GM19438 (cell line): ENCODE measurements around the gene OR5K1.

Experiments
- ATAC-seq: cut with Tn5 transposase; IDR thresholded peaks from one replicate; pipeline ENCODE4 v1.9.1; 2021; ENCODE audit warnings: low read depth; ENCODE audit not compliant: unreplicated experiment

Gene OR5K1

DNA sequence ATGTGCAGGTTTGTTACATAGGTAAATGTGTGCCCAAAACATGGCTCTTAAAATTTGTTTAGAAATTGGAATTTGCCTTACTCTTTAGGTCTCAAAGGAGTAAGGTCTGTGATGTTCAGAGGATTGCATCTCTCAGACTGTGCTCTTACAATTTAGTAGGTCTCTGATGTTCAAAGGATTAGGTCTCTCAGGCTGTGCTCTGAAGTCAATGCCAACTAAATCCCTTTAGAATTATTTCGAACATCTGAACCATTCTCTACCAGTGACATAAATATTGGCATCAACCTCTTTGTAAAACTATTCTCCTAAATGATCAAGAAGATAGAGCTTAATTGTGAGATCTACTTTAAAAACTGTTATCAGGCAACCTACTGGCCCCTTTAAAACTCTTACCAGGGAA lies at the start of gene OR5K1:
TSS of gene OR5K1 (plus strand) at position 301 of the 400 bp plus-strand sequence. CDS start 6,376 bp downstream, outside the sequence.
- ATAC-seq: no peak

DNA sequence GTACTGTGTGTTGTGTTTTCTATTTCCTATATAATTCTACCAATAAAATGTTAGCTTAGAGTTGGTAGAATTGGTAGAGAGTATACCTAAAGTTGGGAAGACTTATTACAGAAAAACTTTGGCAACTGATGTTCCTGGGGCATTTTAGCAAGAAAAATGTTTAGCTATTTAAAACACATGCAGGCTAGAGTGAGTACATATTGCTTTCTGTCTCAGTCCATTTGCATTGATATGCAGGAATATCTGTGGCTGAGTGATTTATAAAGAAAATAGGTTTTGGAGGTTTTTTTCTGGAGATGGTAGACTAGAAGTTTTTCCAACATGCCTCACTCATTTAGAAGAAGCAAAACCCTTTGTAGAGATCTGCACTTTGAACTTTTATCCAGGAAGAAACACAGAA lies 30.4 kb upstream of the OR5K1 start:
- ATAC-seq: no peak

DNA sequence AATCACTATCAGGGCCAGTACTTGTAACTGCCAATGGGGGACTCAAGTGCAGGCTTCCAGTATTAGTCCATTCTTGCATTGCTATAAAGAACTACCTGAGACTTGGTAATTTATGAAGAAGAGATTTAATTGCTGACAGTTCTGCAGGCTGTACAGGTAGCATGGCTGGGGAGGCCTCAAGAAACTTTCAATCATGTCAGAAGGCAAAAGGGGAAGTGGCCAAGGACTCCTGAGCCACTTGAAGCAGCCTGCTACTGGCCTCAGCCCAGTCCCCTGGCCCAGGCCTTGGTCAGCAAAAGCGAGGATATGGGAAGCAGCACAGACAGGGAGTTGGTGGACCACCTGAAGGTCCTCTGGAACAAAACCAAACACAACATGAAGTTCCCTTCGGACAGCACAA lies 29.2 kb upstream of the OR5K1 start:
- ATAC-seq: no peak

DNA sequence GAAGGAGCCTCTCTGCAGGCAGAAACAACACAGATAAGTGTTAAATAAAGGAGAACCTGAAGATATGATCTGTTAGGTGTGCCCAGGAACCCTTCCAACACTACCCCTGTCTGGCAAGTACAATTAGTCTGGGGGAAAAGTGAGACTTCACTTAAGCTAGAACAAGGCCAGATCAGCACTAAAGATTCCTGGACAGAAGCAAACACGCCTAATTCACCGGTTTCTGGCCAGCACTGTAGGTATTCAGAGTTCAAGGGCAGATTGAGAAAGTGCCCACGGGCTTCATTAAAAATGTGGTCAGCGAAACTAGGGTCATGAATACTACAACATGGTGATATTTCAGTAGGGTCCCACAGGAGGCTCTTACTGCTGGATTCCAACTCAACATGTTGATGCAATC lies 28.6 kb upstream of the OR5K1 start:
- ATAC-seq: no peak

DNA sequence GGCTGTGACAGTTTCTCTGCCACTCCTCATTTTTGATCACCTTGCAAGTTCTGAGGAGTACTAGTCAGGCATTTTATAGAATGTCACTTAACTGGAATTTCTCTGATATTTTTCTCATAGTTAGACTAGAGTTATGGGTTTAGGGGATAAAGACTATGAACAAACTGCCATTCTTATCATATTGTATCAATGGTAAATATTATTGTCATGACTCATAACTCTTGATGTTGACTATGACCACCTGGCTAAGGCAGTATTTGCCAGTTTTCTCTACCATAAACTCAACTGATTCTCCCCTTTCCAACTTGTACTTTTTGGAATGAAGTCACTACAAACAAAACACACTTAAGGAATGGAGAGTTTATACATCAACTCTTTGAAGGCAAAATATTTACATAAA lies 22.7 kb upstream of the OR5K1 start:
- no peak for ATAC-seq

DNA sequence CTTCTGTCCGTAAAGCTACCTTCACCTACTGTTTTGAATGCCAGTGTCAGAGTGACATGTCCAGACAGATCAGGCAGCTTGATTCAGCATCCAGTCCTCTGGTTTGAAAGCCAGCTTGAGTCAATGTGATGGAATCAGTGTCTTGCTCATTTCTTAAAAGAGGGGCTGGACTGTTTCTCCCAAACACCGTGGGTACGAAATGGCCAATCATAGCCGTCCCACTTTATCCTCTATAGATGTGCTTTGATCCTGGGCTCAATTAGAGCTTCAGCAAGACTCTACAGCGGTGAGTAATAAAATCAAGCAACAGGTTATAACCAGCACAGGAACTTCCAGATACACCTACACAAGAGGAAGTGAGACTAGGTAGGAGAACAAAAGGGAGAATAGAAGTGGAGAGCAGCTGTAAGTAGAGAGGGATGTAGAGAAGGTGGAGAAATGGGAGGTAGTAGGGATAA lies 17.0 kb upstream of the OR5K1 start:
- ATAC-seq: peak; percentile 61

DNA sequence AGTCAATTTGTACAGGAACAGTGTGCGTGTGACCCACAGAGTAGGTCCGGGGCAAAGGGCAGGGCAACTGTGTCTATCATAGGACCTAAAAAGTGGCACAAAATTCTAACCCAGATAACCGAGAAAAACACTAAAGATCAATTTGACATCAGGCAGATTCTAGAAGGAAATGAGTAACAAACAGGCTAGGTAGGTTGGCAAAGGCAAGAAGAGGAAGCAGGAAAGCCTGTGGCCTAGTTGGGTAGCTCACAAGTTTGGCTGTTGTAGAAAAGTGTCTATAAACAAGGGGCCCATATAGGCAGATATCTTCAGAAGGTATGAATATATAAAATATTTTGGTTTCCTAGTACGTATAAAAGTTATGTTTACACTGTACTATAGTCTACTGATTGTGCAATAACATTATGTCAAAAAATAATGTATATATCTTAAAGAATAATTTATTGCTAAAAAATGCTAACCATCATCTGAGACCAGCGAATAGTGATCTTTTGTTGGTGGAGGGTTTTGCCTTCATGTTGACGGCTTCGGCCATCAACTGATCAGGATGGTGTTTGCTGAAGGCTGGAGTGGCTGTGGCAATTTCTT lies 13.3 kb upstream of the OR5K1 start:
- no peak for ATAC-seq

DNA sequence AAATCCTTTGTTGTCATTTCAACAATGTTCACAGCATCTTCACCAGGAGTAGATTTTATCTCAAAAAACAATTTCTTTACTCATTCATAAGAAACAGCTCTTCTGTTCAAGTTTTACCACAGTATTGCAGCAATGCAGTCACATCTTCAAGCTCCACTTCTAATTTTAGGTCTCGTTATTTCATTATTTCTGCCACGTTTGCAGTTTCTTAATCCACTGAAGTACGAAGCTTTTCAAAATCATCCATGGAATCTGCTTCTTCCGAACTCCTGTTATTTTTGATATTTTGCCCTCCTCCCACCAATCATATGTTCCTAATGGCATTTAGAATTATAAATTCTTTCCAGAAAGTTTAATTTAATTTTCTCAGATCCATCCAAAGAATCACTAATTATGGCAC lies 12.6 kb upstream of the OR5K1 start:
- ATAC-seq: no peak

DNA sequence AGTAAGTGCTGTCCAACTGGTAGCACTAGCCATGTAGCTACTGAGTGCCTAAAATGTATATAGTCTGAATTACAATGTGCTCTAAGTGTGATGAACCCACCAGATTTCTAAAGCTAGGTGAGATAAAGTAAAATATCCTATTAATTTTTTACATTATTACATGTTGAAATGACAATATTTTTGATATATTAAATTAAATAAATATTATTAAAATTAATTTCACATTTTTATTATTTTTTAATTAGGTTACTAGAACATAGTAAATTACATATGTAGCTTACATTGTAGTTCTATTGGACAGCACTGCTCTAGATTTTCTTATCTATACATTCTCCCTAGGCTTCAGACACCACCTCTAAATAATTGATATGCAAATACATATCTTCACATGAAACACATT lies 9.2 kb upstream of the OR5K1 start:
- ATAC-seq: no peak

DNA sequence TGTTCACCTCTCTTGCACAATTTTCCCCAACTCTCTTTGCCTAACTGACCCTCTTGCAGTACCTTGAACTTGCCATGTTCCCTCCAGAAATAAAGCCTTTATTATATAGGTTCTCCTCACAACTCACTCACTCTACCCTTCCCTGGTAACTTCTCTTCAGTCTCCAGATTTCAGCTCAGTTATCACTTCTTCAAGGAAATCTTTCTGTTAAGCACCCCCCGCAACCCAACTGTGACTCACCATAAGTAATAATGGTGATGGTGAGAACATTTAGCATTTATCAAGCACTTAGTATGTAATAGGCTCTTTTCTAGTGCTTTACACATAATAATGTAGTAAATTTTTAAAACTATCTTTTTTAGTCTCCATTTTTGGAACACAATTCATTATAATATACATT lies 8.1 kb upstream of the OR5K1 start:
- no peak for ATAC-seq

DNA sequence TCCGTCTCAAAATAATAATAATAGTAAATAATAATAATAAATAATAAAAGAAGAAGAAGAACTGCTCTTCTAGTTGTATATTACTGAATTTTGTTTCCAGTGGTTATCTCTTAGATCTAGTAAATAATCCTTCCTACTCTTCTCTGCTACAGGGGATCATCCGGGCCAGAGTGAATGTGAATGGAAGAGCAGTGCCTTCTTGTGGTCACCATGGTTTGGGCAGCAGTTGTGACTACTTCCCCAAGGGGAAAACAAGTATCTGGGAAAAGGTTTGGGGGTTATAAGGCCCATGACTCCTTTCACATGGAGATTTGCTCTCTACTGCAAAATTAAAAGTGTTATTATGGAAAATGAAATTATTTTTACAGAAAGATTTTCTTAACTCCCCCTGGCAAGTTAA lies 5.5 kb upstream of the OR5K1 start:
- no peak for ATAC-seq

DNA sequence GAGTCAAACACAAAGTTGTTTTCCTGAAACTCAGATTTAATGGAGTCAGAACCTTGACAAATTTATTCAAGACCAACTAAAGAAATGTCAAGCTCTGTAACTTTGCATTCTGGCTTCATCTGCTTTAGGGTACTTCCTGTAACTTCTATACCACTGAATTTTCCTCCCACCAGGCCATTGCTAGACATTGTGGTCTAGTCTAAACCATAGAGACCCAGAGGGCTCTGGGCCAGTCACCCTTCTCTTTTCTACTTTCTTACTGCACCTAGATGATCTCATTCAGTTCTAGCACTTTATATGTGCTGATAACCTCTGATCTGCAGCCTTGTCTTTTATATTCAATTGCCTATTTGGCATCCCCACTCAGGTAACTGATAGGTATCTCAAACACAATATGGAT lies 2.8 kb upstream of the OR5K1 start:
- ATAC-seq: no peak

DNA sequence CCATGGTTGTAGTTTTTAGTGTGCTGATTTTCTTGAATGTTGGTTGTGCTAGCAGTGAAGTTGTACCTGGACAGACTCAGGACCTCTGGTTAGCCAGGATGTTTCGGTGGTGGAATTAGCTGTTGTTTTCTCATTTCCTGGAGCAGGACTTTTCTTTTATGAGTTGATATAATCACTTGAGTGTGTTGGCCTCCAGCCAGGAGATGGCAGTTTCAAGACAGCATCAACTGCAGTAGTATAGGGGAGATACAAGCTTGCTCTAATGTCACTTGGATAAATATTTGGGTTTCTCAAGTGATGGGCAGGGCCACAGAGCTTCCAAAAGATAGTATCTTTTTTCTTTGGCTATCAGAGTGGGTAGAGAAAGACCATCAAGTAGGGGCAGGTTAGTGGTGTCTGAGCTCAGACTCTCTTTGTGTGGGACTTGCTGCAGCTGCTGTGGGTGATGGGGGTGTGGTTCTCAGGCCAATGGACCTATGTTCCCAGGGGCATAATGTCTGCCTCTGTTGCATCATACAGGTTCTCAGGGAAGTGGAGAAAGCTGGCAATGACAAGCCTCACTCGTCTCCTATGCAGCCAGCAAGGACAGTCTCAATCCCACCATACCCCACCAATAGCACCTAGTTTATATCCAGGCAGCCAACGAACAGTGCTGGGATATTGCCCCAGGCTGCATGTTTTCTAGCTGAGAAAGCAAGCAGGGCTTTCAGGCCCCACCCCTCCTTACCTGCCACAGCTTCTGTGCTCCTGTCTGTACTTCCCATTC lies 19.9 kb downstream of the OR5K1 start:
- no peak for ATAC-seq

DNA sequence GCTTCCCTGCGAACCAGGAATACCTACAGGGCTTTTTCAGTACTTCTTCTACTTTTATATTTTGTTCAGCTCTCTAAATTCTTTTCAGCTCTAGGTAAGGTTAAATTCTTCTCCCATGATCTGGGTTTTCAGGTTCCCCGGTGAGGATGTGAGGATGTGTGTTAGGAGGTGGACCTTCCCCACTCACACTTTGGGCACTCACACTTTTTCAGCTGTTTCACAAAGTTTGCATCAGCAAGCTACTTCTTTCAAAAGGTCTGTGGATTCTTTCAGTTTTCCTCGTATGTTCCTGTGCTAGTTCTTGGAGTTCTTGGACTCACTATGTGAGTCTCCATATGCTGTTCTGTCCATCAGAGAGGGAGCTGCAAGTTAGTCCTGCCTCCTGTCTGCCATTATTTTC lies 20.6 kb downstream of the OR5K1 start:
- no peak for ATAC-seq

DNA sequence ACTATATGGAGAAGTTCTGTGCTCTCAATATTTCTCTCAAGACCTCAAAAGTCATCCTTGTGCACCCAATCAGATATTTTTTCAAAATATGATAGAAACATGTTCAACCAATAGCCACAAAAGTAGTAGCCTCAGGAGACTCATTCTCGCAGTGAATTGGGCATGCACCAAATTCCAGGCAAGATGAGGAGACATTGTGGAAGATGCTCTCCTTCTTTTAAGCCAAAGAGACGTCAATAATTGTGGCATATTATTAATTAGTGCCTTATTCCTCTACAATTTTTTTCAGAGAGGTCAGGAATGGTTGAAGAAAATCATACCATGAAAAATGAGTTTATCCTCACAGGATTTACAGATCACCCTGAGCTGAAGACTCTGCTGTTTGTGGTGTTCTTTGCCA lies 34.4 kb downstream of the OR5K1 start, which contains the start of gene OR5K2:
TSS of gene OR5K2 (plus strand) at position 301 of the 400 bp plus-strand sequence. CDS start at position 301, 0 bp downstream.
- ATAC-seq: no peak

DNA sequence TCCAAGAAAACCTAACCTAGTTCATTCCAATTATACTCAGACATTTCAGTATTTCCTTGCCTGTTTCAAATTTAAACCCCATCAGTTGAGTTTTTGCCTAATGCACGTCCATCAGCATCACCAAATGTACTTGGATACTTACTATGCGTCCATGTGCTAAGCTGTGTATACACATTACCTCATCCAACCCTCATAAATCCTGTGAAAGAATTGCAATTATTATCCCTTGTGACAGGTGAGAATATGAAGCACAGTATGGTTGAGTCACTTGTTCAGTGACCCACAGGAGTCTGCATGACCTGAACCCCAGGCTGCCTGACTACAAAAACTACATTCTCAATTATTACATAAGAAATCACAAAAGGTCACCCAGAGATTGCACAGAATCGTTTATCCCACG lies 37.0 kb downstream of the OR5K1 start:
- ATAC-seq: no peak

DNA sequence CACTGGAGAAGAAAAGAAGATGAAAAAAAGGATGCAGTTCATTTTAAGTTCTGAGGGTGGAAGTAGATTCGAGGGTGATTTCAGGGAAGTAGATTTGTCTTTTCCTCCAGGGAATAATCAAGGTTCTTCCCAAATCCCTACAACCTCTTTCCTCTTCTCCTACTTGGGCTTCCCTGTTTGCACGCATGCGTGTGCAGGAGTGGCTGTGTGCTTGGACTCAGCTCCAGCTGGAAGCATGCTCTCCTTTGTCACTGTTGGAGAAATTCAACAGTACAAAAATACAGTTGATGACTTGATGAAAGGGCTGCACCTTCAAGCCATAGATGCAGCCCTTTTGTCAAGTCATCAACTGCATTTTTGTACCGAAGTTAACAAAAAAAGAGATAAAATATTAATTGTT lies 38.3 kb downstream of the OR5K1 start:
- no peak for ATAC-seq

DNA sequence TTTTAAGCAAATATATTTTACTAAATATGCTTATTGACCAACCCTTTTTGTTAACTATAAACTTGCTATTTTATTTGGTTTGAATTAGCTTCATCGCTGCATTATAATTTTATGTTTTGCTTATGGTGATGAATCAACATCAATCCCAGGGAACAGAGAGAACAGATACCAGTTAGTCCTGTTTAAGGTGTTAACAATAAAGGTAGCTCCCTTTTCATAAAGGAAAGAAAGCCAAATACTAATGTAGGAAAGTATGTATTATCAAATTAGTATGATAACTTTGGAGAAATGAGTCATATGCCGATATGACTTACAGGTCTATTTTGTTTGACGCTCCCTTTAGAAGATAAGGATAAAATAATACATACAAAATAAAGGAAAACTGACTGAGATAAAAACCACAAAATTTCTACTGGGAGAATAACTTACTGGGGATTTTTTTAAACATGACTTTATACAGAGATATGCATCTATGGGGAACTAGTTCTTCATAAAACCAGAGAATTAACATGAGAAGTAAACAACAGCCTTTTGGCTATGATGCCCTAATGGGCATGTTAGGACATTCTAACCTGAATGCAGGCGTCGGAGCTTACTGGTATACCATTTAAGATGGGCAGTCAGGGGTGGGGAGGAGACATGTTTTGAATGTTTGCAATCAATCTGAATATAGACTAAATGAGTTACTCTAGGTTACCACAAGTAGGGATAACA lies 39.0 kb downstream of the OR5K1 start:
- no peak for ATAC-seq

DNA sequence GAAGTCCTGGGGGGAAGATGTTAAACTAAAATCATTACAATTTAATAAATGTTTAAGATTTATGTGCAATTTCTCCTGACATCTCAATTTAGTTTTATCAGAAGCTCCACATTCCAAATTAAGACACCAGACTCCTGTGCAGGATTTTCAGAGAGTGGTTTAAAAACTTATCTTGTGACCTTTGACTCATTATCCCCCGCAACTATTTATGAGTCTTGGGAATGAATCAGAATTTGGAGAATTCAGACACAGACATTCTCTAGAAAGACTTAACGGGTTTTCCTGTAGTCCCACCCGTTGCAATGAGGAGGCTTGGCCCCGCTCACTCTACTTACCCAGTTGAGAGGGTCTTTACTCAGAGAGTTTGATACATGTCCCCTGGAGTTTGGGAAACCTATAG lies 41.5 kb downstream of the OR5K1 start:
- ATAC-seq: no peak

DNA sequence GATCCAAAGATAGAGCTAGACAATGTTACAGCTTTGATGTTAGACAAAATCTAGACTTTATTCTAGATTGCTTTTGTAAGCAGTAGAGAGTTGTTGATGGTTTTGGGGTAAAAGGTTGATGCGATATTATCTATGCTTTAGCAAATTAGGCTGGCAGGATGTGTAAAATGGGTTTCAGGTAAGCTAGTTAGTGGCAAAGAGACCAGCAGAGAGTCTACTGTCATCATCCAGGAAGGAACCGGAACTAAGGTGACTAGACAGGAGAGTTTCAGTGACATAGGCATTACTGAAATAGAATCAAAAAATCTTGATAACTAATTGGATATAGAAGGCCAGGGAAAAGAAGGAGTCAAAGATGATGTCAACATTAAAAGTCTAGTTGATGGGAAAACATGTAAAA lies 45.6 kb downstream of the OR5K1 start:
- ATAC-seq: no peak

DNA sequence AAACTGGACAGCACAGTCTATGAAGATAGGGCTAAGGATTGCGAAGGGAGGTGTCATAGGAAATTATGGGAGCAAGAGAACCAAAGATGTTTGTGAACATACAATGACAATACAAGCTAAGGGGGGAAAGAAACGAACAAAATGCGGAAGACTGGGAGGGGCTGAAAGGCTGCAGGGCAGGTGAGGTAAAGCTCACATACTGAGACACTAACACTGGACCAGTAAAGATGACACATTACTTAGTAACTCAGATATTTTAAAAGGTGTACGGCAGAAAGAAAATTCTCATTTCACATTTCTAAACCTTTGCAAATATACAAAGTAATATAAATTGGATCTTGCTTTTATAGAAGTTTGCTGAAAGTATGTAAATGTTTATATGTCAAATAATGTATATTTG lies 49.6 kb downstream of the OR5K1 start:
- ATAC-seq: no peak

DNA sequence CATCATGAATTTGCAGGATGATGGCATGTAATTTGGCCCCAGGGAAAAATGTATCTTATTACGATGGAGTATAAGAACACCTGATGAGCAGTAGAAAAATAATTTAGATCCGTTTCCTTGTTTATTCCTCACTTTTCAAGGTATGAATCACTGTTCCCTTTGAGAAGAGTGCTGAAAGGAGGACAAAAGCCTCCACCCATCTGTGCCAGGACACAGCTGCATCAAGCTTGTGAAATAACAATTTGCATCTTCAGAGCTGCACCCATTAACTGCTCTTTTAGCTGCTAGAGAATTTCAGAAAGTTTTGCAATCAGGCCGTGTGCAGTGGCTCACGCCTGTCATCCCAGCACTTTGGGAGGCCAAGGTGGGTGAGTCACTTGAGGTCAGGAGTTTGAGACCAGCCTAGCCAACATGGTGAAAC lies 50.1 kb downstream of the OR5K1 start:
- no peak for ATAC-seq
